ENCODE data around the gene NAV2.

DNA sequence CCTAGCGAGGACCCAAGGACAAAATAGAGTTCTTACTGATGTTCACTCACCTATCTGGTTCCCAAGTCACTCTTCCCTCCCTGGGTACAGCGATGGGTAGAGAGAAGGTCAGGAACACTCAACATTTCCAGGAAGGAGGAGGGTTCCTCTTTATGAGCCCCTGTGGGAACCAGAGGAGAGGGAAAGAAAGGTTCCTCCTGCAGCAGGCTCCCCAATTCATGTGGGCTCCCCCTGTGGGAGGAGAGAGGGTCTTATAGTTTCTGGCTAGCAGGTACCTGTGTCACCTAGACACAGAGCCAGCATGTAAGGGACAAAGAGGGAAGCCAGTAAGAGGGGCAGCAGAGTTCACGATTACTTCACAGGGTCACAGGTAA is 354.1 kb downstream of the NAV2 start:
- no peak for TF ChIP-seq PATZ1 (CRISPR knock-in tag; IDR thresholded peaks at IDR 0.05; ENCODE audit: borderline replicate concordance)
- TF ChIP-seq SNAI2 (CRISPR knock-in tag; IDR thresholded peaks at IDR 0.05) = no peak
- TF ChIP-seq OSR1 (CRISPR knock-in tag; IDR thresholded peaks at IDR 0.05) = no peak
- no peak for TF ChIP-seq ZFP3 (CRISPR knock-in tag; IDR thresholded peaks at IDR 0.05)
- no peak for TF ChIP-seq ZNF8 (CRISPR knock-in tag; IDR thresholded peaks at IDR 0.05)
- TF ChIP-seq TOX (CRISPR knock-in tag; IDR thresholded peaks at IDR 0.05; ENCODE audit: borderline replicate concordance) = no peak
- TF ChIP-seq ZNF70 (CRISPR knock-in tag; IDR thresholded peaks at IDR 0.05) = no peak
- TF ChIP-seq, protein P1, sequence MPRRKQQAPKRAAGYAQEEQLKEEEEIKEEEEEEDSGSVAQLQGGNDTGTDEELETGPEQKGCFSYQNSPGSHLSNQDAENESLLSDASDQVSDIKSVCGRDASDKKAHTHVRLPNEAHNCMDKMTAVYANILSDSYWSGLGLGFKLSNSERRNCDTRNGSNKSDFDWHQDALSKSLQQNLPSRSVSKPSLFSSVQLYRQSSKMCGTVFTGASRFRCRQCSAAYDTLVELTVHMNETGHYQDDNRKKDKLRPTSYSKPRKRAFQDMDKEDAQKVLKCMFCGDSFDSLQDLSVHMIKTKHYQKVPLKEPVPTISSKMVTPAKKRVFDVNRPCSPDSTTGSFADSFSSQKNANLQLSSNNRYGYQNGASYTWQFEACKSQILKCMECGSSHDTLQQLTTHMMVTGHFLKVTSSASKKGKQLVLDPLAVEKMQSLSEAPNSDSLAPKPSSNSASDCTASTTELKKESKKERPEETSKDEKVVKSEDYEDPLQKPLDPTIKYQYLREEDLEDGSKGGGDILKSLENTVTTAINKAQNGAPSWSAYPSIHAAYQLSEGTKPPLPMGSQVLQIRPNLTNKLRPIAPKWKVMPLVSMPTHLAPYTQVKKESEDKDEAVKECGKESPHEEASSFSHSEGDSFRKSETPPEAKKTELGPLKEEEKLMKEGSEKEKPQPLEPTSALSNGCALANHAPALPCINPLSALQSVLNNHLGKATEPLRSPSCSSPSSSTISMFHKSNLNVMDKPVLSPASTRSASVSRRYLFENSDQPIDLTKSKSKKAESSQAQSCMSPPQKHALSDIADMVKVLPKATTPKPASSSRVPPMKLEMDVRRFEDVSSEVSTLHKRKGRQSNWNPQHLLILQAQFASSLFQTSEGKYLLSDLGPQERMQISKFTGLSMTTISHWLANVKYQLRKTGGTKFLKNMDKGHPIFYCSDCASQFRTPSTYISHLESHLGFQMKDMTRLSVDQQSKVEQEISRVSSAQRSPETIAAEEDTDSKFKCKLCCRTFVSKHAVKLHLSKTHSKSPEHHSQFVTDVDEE (CRISPR knock-in tag; IDR thresholded peaks at IDR 0.05) = no peak
- TF ChIP-seq PPARA (CRISPR knock-in tag; IDR thresholded peaks at IDR 0.05; ENCODE audit: borderline replicate concordance) = no peak

Measured in SK-N-SH treated with all-trans-retinoic acid at 6 μM for 48 hours (cell line).